Cardiac muscle cell (in vitro differentiated cells and primary cell): ENCODE measurements around the gene POMT2. TPM values are rescaled to one million over a fixed set of nuclear protein-coding genes. Genes with fewer than 3 reads are reported as not detected.
"Not testable (repeated sequence)": the region's sequence is repeated elsewhere in the genome, so short reads cannot be mapped to it uniquely, and the experiment has no call there.

ENCODE experiments used
- DNase-seq, 2 donors: peaks; one replicate each; pipeline versions ENCODE4 v3.0.0 to v3.0.0-alpha.2; 2010 to 2017; ENCODE audit warnings: low read depth in 1 of 2, low spot score in 1 of 2
- H3K27ac ChIP-seq: fragments of 200-600 bp; sonication (generic); 2 replicates; pipeline ENCODE4 v1.5.1; 2016
- H3K27me3 ChIP-seq: fragments of 200-600 bp; sonication (generic); 2 replicates; pipeline ENCODE4 v1.6.0; 2016; ENCODE audit warnings: control low read depth
- H3K36me3 ChIP-seq: fragments of 200-600 bp; sonication (generic); 2 replicates; pipeline ENCODE4 v1.5.1; 2016; ENCODE audit warnings: control low read depth
- H3K4me1 ChIP-seq: fragments of 200-600 bp; sonication (generic); 2 replicates; pipeline ENCODE4 v1.8.1; 2017; ENCODE audit warnings: low read depth, mild to moderate bottlenecking, mixed run types
- H3K4me3 ChIP-seq: fragments of 200-600 bp; sonication (generic); 2 replicates; pipeline ENCODE4 v1.5.1; 2016; ENCODE audit warnings: mild to moderate bottlenecking
- H3K9me3 ChIP-seq: fragments of 200-600 bp; sonication (generic); 2 replicates; pipeline ENCODE4 v1.5.1; 2017; ENCODE audit warnings: low read depth, mild to moderate bottlenecking, control low read depth
- CTCF ChIP-seq: IDR thresholded peaks from 2 replicates; pipeline ENCODE4 v1.5.1; 2012; ENCODE audit warnings: low read depth, mild to moderate bottlenecking, low read length
- polyA plus RNA-seq: library from polyadenylated mRNA; unstranded; fragments of >200 nt; fragmentation: Nextera tagmentation; extraction: Ambion mirVana; gene quantifications from 2 replicates; pipeline ENCODE4 v1.2.1, GENCODE V29; 2016
- total RNA-seq: library from RNA; depleted of rRNA; stranded (reverse); fragments of >200 nt; gene quantifications from 2 replicates; pipeline ENCODE4 v1.2.3, GENCODE V29; 2016

Gene POMT2
- total and polyA plus RNA-seq, 2 experiments from 2014 or later = 29.2 to 40.8 TPM

DNA sequence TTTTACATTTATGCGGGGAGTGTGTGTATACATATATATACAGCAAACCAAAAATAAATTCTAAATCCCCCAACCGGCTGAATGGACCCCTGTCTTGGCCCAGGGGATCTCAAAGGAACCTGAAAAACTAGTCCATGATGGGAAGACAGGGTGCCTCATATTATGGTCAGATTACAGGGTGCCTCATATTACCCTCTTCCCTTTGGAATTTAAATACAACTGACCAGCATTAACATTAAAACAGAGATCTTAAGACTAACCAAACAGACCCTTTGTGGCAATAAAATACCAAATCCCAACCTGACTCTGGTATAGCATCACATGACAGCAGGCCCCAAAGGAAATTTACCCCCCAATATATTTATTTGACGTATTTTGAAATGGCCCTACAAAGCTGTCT is 17.2 kb upstream of the POMT2 start:
- no peak for TF ChIP-seq CTCF
- peaks cover 18% of the 10 kb centered on the region for H3K36me3 ChIP-seq
- no peaks in the 10 kb centered on the region for H3K4me1 ChIP-seq
- H3K27me3 ChIP-seq = no peaks in the 10 kb centered on the region
- H3K4me3 ChIP-seq = no peak overlapping the region
- no peaks in the 10 kb centered on the region for H3K9me3 ChIP-seq
- no peak overlapping the region for H3K27ac ChIP-seq
- DNase-seq = no peak

- not testable (repeated sequence) for H3K4me3 ChIP-seq, H3K4me1 ChIP-seq
Measured at GRCh38 chr14:77337255-77337654, 16.6 kb upstream of the POMT2 start.

GRCh38 chr14:77335576-77335975 is 14.9 kb upstream of the POMT2 start:
- peaks cover 18% of the 10 kb centered on the region for H3K36me3 ChIP-seq
- no peaks in the 10 kb centered on the region for H3K9me3 ChIP-seq
- H3K4me1 ChIP-seq = no peaks in the 10 kb centered on the region
- H3K27ac ChIP-seq = no peak overlapping the region
- DNase-seq = no peak
- TF ChIP-seq CTCF = no peak
- no peaks in the 10 kb centered on the region for H3K27me3 ChIP-seq
- no peak overlapping the region for H3K4me3 ChIP-seq

More at GRCh38 chr14:77337255-77337654, 16.6 kb upstream of the POMT2 start:
- not testable (repeated sequence) for H3K27ac ChIP-seq, H3K27me3 ChIP-seq, H3K9me3 ChIP-seq, DNase-seq
- peaks cover 18% of the 10 kb centered on the region for H3K36me3 ChIP-seq

DNA sequence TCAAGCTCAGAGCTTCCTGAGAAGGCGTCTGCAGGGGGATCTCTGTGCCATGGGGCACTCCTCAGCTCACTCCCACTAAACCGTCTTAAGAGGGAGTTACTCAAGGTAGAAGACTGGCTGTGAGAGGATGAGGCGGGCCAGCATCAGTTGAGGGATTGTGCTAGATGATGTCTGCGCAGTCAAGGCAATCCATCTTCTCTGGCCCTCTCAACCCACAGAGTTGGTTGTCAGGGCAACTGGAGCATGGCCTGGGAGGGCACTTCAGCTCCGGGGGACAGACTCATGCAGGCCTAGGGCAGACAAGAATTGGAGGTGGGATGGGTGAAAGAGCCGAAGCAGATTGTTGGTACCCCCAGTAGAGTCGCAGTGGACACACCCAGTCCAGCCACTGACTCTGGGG is 9.2 kb upstream of the POMT2 start:
- H3K36me3 ChIP-seq = no peaks in the 10 kb centered on the region
- no peaks in the 10 kb centered on the region for H3K9me3 ChIP-seq
- H3K4me3 ChIP-seq = no peak overlapping the region
- TF ChIP-seq CTCF = no peak
- H3K27me3 ChIP-seq = no peaks in the 10 kb centered on the region
- no peaks in the 10 kb centered on the region for H3K4me1 ChIP-seq
- no peak for DNase-seq
- H3K27ac ChIP-seq = no peak overlapping the region

DNA sequence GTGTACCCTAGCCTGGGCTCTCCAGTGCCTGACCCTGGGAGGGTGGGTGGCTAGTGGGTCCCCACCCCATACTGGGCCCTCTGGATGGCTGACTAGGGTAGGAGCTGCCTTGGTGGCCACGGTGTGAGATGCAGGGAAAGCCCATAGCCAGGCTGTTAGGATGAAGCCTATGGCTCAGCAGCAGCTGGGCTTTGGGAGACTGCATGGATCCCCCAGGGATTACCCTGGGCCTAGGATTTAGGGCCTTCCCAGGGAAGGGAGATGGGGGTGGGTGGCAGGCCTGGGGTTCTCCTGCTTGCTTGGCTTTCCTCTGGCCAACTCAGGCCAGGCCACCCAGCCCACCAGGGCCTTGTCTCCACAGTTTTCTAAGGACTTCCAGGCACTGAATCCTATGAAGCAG is 6.4 kb upstream of the POMT2 start:
- H3K4me1 ChIP-seq = peaks cover 2% of the 10 kb centered on the region
- H3K9me3 ChIP-seq = no peaks in the 10 kb centered on the region
- no peak overlapping the region for H3K4me3 ChIP-seq
- H3K36me3 ChIP-seq = no peaks in the 10 kb centered on the region
- H3K27ac ChIP-seq = no peak overlapping the region
- TF ChIP-seq CTCF = no peak
- H3K27me3 ChIP-seq = no peaks in the 10 kb centered on the region
- DNase-seq = no peak

- Histone ChIP-seq H3K4me3 (no peak overlapping the region), H3K36me3 (no peaks in the 10 kb centered on the region), H3K9me3 (no peaks in the 10 kb centered on the region), H3K4me1 (peaks cover 4% of the 10 kb centered on the region), H3K27ac (no peak overlapping the region), H3K27me3 (no peaks in the 10 kb centered on the region)
- TF ChIP-seq CTCF = no peak
- no peak for DNase-seq
Measured at GRCh38 chr14:77325746-77326094, 5.0 kb upstream of the POMT2 start.
